Umbilical cord (tissue), 2 donors: ENCODE data around the gene COPS2. TPM values are rescaled to one million over a fixed set of nuclear protein-coding genes. Genes with fewer than 3 reads are reported as not detected.
A peak's percentile ranks its signal among the peaks of the same experiment; 100 is the strongest.
"Not testable (repeated sequence)": the region's sequence is repeated elsewhere in the genome, so short reads cannot be mapped to it uniquely, and the experiment has no call there.

ENCODE experiments used
- DNase-seq: peaks from one replicate; pipeline ENCODE4 v3.0.0-alpha.2; 2015; ENCODE audit warnings: low spot score
- total RNA-seq: library from RNA; depleted of rRNA; stranded (reverse); fragments of >200 nt; gene quantifications from one replicate; pipeline ENCODE4 v1.2.3, GENCODE V29; 2014; ENCODE audit warnings: low replicate concordance; ENCODE audit not compliant: insufficient read depth

The COPS2 gene
- total RNA-seq: 156 TPM

DNA sequence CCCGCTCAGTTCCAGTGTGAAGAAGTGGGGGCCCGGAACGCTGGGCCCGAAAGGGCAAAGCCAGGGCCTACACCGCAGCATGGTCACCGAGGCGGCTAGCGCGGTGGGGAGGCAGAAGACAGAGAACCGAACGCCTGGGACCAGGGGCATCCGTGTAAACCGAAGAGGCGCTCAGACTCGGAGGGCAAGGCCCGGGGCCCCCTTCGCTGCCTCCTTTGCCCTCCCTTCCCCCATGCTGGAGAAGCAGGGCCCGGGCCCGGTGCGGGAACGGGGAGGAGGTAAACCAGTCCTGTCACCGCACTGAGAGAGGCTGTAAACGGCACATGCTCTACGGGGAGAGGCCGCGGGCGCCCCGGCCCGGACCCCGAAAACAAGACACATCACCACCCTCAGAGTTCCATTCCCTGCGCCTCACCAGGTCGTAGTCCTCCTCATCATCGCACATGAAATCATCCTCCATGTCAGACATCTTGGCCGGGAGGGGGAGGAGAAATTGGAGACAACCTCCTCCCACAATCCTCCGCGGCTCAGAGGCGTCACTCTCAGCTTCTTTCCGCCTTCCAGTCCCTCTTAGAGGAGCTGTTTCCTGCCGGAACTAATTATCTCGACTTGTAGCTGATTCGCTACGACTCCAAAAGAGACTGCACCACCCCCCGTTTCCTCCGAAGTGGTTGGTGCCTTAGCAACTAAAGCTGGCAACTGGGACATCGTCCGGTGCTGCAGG lies at the start of gene COPS2:
COPS2 (minus strand) TSS at position 490 of the 724 bp plus-strand sequence; CDS start at position 469, 21 bp downstream.
- DNase-seq: peak; percentile 99

DNA sequence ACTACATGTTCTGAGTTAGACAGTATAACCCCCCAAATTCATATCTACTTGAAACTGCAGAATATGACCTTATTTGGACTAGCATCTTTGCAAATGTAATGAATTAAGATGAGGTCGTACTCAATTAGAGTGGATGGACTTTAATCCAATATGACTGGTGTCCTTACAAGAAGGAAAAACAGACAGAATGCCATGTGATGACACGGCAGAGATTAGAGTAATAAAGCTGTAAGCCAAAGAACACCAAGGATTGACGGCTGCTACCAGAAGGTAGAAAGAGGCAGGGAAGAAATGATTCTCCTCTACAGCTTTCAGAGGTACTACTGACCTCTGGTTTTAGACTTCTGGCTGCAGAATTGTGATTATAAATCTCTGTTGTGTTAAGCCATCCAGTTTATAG lies 44.9 kb upstream of the COPS2 start:
- no peak for DNase-seq

DNA sequence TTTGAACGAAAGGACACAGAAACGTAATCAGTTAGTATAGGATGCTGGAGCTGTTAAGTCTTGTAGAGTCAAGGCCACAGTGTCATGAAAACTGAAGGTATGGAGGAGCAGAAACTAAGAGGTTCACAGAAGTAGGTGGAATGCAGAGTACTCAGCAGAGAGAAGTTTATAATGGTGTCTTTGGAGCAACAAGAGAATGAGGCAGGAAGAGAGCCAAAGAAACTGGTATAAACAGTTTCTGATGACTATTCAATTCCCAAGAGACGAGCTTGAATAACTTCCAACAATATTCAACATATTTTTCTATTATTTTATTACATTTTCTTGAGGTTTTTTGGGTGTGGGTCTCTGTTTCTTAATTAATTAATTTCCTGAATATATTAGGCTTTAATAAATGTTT lies 44.3 kb upstream of the COPS2 start:
- no peak for DNase-seq

DNA sequence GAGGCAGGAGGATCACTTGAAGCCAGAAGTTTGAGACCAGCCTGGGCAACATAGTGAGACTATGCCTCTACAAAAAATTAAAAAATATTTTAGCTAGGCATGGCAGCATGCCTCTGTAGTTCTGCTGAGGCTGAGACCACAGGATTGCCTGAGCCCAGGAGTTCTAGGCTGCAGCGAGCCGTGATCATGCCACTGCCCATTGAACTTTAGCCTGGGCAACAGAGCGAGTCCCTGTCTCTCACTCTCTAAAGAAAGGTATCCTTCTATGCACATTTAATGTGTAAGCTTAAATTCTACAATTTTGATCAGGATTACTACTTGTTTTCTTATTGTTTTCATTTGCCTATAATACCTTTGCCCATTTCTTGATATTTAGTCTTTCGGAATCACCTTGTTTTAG lies 41.5 kb upstream of the COPS2 start:
- DNase-seq: no peak

DNA sequence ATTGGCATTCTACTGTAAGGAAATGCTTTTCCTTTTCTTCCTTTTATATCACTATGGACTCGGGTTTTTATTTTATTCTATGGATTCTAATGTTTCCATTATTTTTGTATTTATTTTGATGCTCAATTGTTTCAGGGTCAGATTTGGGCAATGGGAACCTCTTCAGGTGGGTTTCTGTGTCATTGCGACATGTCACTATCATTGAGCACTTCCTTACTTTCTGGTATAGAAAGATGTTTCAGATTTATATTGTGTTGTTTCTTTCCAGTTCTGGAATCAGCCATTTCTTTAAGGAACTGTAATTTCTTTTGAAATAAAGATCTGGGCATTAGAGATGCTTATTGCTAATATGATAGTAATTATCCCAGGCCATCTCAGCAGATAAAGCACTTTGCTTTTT lies 36.5 kb upstream of the COPS2 start:
- no peak for DNase-seq

DNA sequence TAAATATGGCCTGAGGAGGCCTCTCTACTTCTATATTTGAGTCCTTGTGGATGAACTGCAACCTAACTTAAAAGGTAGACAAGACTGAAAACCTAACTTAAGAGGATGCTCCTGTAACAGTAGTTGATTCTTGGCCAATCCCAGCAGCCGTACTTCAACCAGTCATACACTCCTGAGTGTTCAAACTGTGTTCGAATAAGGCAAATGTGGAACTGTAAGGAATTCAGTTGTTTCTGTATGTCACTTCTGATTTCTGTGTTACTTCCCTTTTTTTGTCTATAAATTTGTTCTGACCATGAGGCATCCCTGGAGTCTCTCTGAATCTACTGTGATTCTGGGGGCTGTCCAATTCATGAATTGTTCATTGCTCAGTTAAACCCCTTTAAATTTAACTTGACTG lies 35.2 kb upstream of the COPS2 start:
- no peak for DNase-seq

DNA sequence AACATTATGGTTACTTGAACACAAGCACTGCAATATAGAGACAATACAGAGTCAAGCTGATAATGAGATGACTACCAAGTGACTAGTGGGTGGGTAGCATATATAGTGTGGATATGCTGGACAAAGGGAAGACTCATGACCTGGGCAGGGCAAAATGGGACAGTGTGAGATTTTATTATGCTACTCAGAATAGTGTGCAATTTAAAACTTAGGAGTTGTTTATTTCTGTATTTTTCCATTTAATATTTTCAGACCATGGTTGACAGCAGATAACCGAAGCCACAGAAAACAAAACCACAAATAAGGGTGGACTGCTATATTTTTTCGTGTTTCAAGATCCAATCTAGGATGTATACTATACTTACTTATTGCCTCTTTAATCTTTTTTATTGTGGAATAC lies 34.2 kb upstream of the COPS2 start:
- no peak for DNase-seq

DNA sequence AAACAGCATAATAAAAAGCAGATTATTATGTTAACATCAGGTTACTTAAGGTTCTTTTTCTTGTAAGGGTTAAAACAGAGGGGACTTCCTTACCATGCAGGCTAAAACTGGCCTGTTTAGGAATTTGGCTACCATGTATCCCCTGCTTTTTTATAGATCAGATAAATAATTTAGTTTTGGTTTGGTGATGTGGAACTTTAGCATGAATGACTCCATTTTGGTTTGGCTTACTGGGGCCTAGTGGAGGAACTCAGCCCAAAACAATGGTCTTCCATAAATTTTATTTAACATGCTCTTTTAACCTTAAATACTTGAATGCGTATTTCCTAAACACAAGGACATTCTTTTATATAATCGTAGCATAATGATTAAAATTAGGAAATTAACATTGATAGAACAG lies 33.5 kb upstream of the COPS2 start:
- DNase-seq: no peak

DNA sequence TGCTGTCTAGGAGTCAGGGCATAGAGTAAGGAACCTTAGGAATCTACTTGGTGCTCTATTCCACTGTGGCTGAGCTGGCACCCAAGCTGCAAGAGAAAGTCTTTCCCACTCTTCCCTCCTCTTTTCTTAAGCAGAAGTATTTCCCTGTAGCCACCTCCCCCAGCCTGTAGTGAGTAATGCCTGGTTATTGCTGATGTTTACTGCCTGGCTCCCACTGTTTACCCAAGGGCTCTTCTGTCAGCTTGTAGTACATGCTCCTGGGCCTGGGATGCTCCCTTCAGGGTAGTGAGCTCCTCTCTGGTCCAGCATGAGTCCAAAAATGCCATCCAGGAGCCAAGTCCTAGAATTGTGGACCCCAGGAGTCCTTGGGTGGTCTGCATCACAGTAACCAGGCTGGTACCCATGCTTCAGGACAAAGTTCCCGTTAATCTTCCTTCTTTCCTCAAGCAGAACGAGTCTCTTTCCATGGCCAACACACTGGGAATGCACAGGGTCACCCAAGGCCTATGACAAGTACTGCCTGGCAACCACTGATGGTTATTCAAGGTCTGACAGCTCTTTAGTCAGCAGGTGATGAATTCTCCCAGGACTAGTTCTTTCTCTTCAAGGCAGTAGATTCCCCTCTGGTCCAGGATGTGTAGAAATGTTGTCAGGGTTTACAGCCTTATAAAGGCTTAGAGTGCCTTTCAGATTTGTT lies 32.3 kb upstream of the COPS2 start:
- no peak for DNase-seq

DNA sequence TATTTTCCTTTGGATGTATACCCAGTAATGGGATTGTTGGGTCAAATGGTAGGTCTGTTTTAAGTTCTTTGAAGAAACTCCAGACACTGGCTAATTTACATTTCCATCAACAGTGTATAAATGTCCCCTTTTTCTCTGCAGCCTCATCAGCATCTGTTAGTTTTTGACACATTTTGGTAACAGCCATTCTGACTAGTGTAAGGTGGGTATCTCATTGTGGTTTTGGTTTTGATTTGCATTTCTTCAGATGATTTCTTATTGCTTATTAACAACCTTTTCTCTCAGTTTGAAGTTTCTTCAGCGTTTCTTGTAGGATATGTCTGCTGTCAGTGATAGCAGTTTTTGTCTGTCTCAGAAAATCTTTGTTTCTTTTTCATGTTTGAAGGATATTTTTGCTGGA lies 30.1 kb upstream of the COPS2 start:
- no peak for DNase-seq

DNA sequence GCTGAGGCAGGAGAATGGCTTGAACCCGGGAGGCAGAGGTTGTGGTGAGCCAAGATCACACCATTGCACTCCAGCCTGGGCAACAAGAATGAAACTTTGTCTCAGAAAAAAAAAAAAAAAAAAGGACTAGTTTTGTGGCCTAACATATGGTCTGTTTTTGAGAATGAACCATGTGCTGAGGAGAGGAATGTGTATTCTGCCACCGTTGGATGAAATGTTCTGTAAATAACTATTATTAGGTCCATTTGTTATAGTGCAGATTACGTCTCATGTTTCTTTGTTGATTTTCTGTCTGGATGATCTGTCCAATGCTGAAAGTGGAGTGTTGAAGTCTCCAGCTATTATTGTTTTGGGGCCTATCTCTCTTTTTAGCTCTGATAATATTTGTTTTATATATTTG lies 28.3 kb upstream of the COPS2 start:
- DNase-seq: not testable (repeated sequence)

DNA sequence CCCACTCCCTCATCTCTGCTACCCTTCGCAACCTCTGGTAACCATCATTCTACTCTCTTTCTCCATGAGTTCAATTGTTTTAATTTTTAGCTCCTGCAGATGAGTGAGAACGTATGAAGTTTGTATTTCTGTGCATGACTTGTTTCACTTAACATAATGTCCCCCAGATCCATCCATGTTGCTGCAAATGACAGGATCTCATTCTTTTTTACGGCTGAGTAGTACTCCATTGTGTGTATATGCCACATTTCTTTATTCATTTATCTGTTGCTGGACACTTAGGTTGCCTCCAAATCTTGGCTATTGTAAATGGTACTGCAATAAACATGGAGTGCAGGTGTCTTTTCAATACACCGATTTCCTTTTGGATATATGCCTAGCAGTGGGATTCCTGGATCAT lies 26.7 kb upstream of the COPS2 start:
- no peak for DNase-seq

DNA sequence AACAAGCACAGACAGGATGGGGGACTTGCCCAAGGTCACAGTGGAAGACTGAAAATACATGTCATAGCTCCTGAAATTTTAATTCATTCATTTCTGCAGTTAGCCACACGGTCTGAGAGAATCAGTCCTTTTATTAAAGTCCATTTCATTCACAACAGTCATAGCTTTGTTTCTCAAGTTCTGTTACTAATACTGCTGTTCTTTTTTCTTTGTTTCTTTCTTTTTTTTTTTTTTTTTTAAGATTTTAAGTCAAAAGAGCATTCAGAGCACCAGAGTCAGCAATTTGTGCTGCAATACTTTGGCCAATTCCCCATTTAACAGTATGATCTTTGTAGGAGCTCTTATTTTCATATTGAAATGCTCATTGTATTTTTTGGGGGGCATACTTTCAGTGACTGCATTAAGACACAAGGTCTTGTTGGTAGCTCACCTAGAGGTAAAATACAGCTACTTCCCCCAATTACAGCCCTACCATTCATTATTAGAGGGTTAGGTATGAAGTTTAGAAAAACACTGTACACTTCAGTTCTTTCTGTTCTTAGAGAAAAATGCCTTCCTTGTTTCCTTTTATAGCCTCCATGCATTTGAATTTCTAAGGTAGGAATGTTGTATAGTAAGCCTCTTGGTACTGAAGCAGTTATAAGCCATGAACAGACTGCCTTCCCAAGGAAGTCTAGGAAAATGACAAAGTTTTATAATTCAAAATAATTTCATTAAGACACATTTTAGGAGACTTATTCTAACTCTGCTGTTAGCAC lies 24.2 kb upstream of the COPS2 start:
- no peak for DNase-seq

DNA sequence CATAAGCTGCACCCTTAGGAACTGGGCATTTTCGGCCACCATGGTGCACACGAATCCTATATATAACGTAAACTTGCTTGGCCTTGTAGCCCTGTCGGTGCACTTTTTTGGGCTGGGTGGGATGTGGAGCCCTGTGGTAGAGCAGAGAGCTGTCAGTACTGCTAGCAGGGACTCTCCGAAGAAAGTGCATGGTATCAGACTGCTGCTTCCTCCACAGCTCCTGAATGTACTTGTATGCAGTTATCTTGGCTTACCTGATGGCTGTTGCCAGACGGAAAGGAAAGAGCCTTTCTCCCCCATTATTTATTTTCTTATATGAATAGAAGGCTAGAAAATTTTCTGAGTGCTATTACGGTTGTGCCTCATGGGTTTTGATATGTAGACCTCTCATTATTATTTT lies 23.1 kb upstream of the COPS2 start:
- no peak for DNase-seq

DNA sequence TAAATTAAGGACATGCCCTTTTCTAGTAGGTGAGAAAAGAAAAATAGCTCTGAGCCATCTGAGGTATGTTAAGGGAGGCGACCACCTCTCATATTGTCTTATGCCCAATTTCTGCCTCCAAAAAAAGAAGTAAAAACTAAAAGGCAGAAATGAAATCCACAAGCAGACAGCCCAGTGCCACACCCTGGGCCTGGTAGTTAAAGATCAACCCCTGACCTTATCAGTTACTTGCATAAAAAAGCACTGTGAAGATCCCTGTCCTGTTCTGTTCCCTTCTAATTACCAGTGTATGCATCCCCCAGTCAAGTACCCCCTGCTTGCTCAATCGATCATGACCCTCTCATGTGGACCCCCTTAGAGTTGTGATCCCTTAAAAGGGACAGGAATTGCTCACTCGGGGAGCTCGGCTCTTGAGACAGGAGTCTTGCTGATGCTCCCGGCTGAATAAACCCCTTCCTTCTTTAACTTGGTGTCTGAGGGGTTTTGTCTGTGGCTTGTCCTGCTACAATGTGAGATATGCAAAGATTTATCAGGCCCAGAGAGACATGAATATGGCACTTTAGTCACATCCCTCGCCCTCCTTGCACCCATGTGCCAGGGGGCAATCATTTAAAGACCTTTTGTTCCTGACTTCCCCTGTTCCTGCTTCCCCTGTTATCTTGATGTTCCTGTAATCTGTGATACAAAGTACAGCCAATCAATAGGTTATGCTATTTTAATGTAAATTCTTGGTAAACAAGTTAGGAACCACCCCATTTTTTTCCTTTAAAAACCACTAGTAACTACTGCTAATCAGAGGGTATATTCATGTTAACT lies 20.4 kb upstream of the COPS2 start:
- not testable (repeated sequence) for DNase-seq

DNA sequence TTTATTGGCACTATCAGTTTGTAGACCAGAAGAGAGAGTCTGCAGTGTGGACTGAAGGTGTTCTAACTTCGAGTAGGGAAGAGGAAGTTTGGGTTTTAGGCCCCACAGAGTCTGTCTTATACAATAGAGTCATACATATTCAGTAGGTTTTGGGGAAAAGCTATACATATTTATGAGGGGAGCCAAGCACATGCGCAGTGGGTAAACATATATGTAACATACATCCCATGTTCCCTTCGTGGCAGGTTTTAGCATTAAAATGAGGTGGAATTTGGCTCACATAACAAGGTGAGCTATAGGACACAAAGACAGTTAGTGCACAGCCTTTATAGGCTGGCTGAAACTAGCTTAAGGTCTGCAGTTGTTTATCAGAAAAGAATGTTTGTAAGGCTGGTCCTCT lies 19.5 kb upstream of the COPS2 start:
- DNase-seq: no peak

DNA sequence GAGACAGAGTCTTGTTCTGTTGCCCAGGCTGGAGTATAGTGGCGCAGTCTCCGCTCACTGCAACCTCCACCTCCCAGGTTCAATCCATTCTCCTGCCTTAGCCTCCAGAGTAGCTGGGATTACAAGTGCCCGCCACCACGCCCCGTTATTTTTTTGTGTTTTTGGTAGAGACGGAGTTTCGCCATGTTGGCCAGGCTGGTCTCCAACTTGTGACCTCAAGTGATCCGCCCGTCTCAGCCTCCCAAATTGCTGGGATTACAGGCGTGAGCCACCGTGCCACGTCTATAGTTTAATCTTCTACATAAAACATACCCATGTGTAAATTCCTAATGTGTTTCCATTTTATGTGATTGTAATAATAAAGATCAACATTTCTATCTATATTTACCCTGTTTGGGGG lies 16.4 kb upstream of the COPS2 start:
- no peak for DNase-seq

DNA sequence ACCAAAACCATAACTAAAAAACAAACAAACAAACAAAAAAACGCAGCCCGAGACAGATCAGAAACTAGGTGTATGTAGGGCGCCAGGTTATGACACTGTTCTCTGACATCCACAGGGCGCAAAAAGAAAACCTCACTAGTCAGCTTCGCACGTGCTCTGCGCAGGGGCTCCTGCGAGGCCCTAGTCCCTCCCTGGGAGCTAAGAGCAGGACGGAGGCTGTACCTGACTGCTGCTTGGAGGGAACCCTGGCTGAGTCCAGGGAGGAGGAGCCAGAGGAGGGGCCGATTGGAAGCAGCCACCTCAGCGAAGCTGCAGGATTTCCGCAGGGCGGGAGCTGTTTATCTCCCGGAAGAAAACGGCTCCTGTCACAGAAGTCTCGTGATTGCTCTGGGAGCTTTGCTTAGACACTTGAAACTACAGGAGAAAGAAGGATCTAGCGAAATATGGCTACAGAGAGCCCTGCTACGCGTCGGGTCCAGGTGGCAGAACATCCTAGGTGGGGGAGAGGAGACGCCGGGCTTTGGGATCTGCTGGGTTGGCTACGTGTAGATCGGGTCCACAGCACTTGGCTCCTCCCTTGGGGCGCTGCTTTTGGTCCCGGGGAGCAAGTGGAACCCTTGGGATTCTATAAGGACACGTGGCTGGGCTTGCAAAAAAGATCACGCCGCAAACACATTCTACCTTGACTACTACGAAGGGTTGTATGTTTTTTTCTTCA lies 14.6 kb upstream of the COPS2 start, which contains the start of gene GALK2:
GALK2 (plus strand) TSS at position 368 of the 718 bp plus-strand sequence; CDS start at position 444, 76 bp downstream.
- peak; percentile 92 for DNase-seq

DNA sequence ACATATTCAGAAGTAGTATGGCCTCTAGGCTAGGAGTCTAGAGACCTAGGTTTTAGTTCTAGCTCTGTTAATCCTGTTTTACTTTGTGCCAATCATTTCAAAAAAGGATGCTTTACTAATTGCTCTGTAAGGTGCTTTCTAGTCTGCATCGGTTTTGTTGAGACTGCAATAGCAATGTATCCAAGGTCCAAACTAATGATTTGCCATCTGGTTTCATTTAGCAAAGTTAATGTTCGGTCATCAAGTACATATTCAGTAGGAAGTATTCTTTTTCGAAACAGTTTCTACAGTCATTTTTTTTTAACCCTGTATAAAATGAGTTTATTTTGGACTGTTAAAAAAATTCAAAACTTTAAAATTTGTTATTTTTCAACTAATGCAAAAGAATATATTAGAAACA lies 12.6 kb upstream of the COPS2 start:
- DNase-seq: no peak

DNA sequence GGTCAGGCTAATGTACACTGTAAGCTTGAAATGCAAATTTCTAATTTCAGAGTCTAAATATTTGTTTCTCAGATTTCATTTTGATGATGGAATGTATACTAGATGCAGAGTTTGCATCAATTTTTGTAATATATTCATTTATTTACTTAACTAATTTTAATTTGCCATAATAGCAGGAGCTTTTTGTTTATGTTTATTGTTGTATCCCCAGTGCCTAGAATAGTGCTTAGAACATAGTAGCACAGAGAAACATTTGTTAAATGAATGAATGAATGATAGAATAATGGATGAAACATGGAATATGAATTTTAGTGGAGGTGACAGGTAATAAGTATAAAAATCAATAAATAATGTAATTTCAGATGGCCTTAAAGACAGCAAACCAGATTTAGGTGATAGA lies 9.5 kb upstream of the COPS2 start:
- DNase-seq: no peak

DNA sequence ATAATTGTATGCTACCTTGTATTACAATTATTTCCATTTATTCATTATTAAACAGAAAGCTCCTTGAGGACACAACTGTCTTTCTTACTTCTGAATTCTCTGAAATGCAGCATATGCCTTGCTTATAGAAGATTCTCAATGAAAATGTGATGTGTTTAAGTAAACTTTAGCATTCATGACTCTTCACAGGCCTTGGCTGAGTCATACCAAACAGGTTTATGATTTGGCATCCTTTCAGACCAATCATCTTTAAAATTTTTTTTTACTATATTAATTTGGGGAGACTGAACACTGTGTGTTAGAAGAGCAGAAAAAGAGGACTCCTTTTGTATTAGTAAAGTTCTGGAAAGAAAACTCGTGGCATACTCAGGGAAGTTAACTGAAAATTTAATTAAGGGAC lies 8.3 kb upstream of the COPS2 start:
- DNase-seq: no peak
